KMS-11 (cell line): ENCODE data around the gene TRIM68.

Experiments
- H2AFZ ChIP-seq: fragments of 200-600 bp; sonication (generic); 2 replicates; pipeline ENCODE4 v1.6.1; 2016; ENCODE audit warnings: antibody characterized with exemption, mixed run types, low read depth
- H3K27ac ChIP-seq: fragments of 200-600 bp; sonication (generic); 2 replicates; pipeline ENCODE4 v1.6.1; 2016; ENCODE audit warnings: mild to moderate bottlenecking, mixed run types
- H3K27me3 ChIP-seq: fragments of 200-600 bp; sonication (generic); 2 replicates; pipeline ENCODE4 v1.6.1; 2017; ENCODE audit warnings: mild to moderate bottlenecking, low read depth, mixed run types, moderate library complexity; ENCODE audit not compliant: insufficient read depth
- H3K36me3 ChIP-seq: fragments of 200-600 bp; sonication (generic); 2 replicates; pipeline ENCODE4 v1.6.1; 2017; ENCODE audit warnings: mild to moderate bottlenecking, mixed run types; ENCODE audit not compliant: insufficient read depth
- H3K4me1 ChIP-seq: fragments of 200-600 bp; sonication (generic); 2 replicates; pipeline ENCODE4 v1.6.1; 2016; ENCODE audit warnings: mild to moderate bottlenecking, low read depth, mixed run types; ENCODE audit not compliant: poor library complexity, severe bottlenecking
- H3K4me2 ChIP-seq: fragments of 200-600 bp; sonication (generic); 2 replicates; pipeline ENCODE4 v1.7.0; 2016; ENCODE audit warnings: mild to moderate bottlenecking, mixed run types
- H3K4me3 ChIP-seq: fragments of 200-600 bp; sonication (generic); IDR thresholded peaks from 2 replicates; pipeline ENCODE4 v1.6.1; 2017; ENCODE audit warnings: low read depth, low read length, mixed read lengths; ENCODE audit not compliant: insufficient read depth
- H3K79me2 ChIP-seq: fragments of 200-600 bp; sonication (generic); 2 replicates; pipeline ENCODE4 v1.6.1; 2016; ENCODE audit warnings: low read depth, mixed run types; ENCODE audit not compliant: insufficient read depth
- H3K9ac ChIP-seq: fragments of 200-600 bp; sonication (generic); 2 replicates; pipeline ENCODE4 v1.6.1; 2016; ENCODE audit warnings: mild to moderate bottlenecking, mixed run types
- H4K20me1 ChIP-seq: fragments of 200-600 bp; sonication (generic); 2 replicates; pipeline ENCODE4 v1.6.1; 2016; ENCODE audit warnings: mild to moderate bottlenecking, mixed run types; ENCODE audit not compliant: insufficient read depth
- TF ChIP-seq, protein P1 (sequence below): fragments of 200-600 bp; sonication (generic); conservative IDR thresholded peaks from 2 replicates; pipeline ENCODE4 v1.6.1; 2017; ENCODE audit warnings: low read depth, mild to moderate bottlenecking, antibody characterized with exemption, low read length, moderate library complexity, mixed read lengths

Gene TRIM68

DNA sequence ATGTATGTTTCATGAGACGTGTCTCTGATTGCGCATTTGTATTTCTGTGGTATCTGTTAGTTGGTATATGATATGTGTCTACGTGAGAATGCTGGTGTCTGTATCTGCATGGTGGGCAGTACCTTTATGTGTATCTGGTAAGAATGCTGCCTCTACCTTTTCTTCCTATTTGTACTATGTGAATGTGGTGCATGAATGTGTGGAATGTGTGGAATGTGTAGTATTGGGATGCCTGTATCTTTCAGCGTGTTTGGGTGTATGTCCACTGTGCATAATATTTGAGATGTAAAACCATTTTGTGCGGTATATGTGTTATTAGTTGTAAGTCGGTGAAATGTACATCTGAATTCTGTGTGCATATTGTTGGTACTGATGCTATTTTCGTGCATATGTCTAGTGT is 33.5 kb upstream of the TRIM68 start:
- H3K9ac ChIP-seq: no peak overlapping the region
- H3K36me3 ChIP-seq: no peaks in the 10 kb centered on the region
- no peak overlapping the region for H3K4me2 ChIP-seq
- no peaks in the 10 kb centered on the region for H3K27me3 ChIP-seq
- no peak overlapping the region for H3K4me3 ChIP-seq
- H3K27ac ChIP-seq: no peak overlapping the region
- no peaks in the 10 kb centered on the region for H3K4me1 ChIP-seq
- no peak overlapping the region for H2AFZ ChIP-seq
- TF ChIP-seq, protein P1, sequence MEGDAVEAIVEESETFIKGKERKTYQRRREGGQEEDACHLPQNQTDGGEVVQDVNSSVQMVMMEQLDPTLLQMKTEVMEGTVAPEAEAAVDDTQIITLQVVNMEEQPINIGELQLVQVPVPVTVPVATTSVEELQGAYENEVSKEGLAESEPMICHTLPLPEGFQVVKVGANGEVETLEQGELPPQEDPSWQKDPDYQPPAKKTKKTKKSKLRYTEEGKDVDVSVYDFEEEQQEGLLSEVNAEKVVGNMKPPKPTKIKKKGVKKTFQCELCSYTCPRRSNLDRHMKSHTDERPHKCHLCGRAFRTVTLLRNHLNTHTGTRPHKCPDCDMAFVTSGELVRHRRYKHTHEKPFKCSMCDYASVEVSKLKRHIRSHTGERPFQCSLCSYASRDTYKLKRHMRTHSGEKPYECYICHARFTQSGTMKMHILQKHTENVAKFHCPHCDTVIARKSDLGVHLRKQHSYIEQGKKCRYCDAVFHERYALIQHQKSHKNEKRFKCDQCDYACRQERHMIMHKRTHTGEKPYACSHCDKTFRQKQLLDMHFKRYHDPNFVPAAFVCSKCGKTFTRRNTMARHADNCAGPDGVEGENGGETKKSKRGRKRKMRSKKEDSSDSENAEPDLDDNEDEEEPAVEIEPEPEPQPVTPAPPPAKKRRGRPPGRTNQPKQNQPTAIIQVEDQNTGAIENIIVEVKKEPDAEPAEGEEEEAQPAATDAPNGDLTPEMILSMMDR: no peak
- H4K20me1 ChIP-seq: no peaks in the 10 kb centered on the region
- no peaks in the 10 kb centered on the region for H3K79me2 ChIP-seq

DNA sequence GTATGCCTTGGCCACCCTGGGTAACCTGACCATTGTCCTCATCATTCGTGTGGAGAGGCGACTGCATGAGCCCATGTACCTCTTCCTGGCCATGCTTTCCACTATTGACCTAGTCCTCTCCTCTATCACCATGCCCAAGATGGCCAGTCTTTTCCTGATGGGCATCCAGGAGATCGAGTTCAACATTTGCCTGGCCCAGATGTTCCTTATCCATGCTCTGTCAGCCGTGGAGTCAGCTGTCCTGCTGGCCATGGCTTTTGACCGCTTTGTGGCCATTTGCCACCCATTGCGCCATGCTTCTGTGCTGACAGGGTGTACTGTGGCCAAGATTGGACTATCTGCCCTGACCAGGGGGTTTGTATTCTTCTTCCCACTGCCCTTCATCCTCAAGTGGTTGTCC is 31.9 kb upstream of the TRIM68 start:
- H2AFZ ChIP-seq: no peak overlapping the region
- no peaks in the 10 kb centered on the region for H3K36me3 ChIP-seq
- H3K79me2 ChIP-seq: no peaks in the 10 kb centered on the region
- no peak overlapping the region for H3K9ac ChIP-seq
- no peak overlapping the region for H3K4me3 ChIP-seq
- H4K20me1 ChIP-seq: no peaks in the 10 kb centered on the region
- no peaks in the 10 kb centered on the region for H3K4me1 ChIP-seq
- TF ChIP-seq, protein P1: no peak
- H3K4me2 ChIP-seq: no peak overlapping the region
- H3K27me3 ChIP-seq: no peaks in the 10 kb centered on the region
- no peak overlapping the region for H3K27ac ChIP-seq

DNA sequence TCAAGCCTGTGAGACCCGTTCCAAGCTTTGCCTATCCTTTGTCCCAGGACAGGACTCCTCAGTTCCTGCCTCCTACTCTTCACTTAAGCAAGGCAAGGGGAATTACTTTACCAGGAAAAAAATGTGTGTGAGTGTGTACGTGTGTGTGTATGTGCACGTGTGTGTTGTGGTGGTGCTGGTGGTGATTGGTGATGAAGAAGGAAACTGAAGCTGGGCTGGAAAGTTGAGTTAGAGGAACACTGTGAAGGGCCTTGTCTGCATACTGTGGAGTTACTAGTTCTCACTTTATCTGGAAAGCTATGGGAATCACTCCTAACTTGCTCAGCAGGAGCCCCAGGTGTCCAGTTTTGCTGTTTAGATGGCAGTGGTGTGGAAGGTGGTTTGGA is 29.6 kb upstream of the TRIM68 start:
- Histone ChIP-seq H3K27ac (no peak overlapping the region), H4K20me1 (no peaks in the 10 kb centered on the region), H3K27me3 (no peaks in the 10 kb centered on the region), H3K4me1 (no peaks in the 10 kb centered on the region), H2AFZ (peak overlapping the region; percentile 74; the same call in 1 of the 2 replicates), H3K79me2 (no peaks in the 10 kb centered on the region), H3K4me3 (no peak overlapping the region), H3K36me3 (no peaks in the 10 kb centered on the region), H3K4me2 (no peak overlapping the region), H3K9ac (no peak overlapping the region)
- TF ChIP-seq, protein P1: no peak

DNA sequence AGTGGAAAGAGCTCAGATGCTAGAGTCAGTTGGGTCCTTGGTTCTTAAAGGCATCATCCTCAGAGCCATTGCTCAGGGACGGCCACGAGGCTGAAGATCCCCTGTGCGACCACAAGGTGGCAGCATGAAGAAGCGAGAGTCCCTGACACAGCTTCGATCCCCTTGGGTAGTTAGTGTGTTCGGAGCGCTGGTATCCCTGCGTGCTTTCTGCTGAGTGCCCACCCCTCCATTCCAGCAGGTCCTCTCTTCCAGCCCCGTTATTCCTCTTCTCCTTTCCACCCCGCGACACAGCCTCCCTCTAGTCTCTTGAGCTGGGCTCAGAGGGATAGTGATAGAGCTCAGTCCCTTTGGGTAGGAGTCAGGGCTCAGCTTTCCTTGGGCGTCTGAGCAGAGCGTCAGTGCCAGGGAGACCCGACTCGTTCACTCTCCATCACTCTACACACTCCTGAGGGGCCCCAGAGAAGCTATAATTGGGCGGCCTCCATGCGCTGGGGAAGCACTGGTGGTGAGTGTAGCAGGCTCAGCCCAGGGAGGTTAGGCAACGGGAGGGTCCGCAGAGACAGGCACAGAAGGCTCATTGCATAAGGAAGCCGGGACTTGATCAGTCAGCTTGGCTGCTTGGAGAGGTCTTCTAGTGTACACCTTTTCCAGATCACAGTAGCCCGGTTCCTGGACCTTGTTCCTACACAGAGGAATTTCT is 29.1 kb upstream of the TRIM68 start, which contains the start of gene OR51D1:
OR51D1 (plus strand) TSS at position 516 of the 700 bp plus-strand sequence. CDS start 2,314 bp downstream, outside the sequence.
- Histone ChIP-seq H3K36me3 (no peaks in the 10 kb centered on the region), H3K4me1 (no peaks in the 10 kb centered on the region), H4K20me1 (no peaks in the 10 kb centered on the region), H3K4me3 (no peak within 1 kb of the TSS), H3K4me2 (peak within 1 kb of the TSS; percentile 33; the same call in 1 of the 2 replicates), H3K79me2 (no peaks in the 10 kb centered on the region), H3K27ac (no peak within 1 kb of the TSS), H2AFZ (peak within 1 kb of the TSS; percentile 74), H3K27me3 (no peaks in the 10 kb centered on the region), H3K9ac (no peak within 1 kb of the TSS)
- TF ChIP-seq, protein P1: peak; percentile 82
